GM10266 (cell line): ENCODE data around the gene SELPLG.

Source experiments
- DNase-seq: peaks from one replicate; pipeline ENCODE4 v3.0.0; 2012; ENCODE audit errors: extremely low spot score
- CTCF ChIP-seq: IDR thresholded peaks from 2 replicates; pipeline ENCODE4 v1.5.1; 2012; ENCODE audit warnings: mild to moderate bottlenecking, low read depth; ENCODE audit not compliant: control insufficient read depth, insufficient read depth; ENCODE audit errors: missing control alignments

The SELPLG gene

GRCh38 chr12:108573317-108573716 is 60.4 kb downstream of the SELPLG start:
- no peak for DNase-seq
- TF ChIP-seq CTCF = no peak

GRCh38 chr12:108572166-108572790 is 61.4 kb downstream of the SELPLG start:
- no peak for DNase-seq

More at GRCh38 chr12:108572166-108572790, 61.4 kb downstream of the SELPLG start:
- no peak for TF ChIP-seq CTCF
